ENCODE measurements around the gene SFXN4. TPM values are rescaled to one million over a fixed set of nuclear protein-coding genes. Genes with fewer than 3 reads are reported as not detected.

SFXN4 gene
- total and polyA plus RNA-seq, 2 of the 13 experiments (the other 11 are each of a cell fraction or from before 2014, with no cell fraction given): 47.7 to 64.9 TPM

DNA sequence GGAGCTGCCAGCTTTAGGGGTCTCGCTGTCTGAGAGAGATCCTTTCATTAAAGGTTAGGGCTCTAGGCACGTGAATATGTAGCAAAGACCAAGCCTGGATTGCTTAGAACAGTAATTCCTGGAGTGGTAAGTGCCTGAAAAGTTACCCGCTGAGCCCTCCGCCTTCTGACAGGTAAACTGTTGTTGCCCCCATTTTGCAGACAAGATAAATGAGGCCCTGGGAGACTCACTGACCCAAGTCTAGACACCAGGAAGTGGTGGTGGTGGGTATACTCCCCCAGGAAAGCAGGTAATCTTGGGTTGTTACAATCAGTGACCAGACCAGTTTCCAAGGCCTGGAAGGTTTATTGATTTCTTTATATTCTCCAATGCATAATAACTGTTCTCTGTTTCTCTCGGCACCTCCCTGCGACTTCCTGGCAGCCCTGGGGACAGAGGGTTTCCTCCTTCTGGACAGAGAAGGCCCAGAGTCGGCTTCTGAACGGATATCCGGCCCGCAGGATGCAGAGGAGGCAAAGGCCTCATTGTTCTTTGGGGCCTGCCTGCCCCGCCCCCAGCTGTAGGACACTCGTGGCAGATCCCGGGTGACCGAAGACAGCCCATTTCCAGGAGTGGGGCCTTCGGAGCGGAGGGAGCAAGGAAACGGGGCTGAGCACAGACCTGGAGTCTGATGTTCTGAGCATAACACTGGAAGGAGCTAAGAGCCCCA, 40.5 kb upstream of the SFXN4 start (continued):
- TF ChIP-seq GATAD2A (CRISPR knock-in tag; IDR thresholded peaks at IDR 0.05): peak; percentile 88
- TF ChIP-seq, protein P1, sequence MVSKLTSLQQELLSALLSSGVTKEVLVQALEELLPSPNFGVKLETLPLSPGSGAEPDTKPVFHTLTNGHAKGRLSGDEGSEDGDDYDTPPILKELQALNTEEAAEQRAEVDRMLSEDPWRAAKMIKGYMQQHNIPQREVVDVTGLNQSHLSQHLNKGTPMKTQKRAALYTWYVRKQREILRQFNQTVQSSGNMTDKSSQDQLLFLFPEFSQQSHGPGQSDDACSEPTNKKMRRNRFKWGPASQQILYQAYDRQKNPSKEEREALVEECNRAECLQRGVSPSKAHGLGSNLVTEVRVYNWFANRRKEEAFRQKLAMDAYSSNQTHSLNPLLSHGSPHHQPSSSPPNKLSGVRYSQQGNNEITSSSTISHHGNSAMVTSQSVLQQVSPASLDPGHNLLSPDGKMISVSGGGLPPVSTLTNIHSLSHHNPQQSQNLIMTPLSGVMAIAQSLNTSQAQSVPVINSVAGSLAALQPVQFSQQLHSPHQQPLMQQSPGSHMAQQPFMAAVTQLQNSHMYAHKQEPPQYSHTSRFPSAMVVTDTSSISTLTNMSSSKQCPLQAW (CRISPR knock-in tag; IDR thresholded peaks at IDR 0.05): peak; percentile 41; the same call in 1 of the 2 replicates
- TF ChIP-seq, protein P2, sequence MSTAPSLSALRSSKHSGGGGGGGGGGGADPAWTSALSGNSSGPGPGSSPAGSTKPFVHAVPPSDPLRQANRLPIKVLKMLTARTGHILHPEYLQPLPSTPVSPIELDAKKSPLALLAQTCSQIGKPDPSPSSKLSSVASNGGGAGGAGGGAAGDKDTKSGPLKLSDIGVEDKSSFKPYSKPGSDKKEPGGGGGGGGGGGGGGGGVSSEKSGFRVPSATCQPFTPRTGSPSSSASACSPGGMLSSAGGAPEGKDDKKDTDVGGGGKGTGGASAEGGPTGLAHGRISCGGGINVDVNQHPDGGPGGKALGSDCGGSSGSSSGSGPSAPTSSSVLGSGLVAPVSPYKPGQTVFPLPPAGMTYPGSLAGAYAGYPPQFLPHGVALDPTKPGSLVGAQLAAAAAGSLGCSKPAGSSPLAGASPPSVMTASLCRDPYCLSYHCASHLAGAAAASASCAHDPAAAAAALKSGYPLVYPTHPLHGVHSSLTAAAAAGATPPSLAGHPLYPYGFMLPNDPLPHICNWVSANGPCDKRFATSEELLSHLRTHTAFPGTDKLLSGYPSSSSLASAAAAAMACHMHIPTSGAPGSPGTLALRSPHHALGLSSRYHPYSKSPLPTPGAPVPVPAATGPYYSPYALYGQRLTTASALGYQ (CRISPR knock-in tag; IDR thresholded peaks at IDR 0.05): 0 out of 2 replicates have a peak, but pooled peaks have one; percentile 22
- peak; percentile 78; the same call in 1 of the 2 replicates for TF ChIP-seq ADNP (CRISPR knock-in tag; IDR thresholded peaks at IDR 0.05)
- TF ChIP-seq ZNF225 (CRISPR knock-in tag; IDR thresholded peaks at IDR 0.05): no peak
- no peak for TF ChIP-seq MIER2 (CRISPR knock-in tag; IDR thresholded peaks at IDR 0.05)
- TF ChIP-seq RNF2 (conservative IDR thresholded peaks at IDR 0.05; ENCODE audit: low read depth): no peak
- TF ChIP-seq, protein P3, sequence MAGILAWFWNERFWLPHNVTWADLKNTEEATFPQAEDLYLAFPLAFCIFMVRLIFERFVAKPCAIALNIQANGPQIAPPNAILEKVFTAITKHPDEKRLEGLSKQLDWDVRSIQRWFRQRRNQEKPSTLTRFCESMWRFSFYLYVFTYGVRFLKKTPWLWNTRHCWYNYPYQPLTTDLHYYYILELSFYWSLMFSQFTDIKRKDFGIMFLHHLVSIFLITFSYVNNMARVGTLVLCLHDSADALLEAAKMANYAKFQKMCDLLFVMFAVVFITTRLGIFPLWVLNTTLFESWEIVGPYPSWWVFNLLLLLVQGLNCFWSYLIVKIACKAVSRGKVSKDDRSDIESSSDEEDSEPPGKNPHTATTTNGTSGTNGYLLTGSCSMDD (CRISPR knock-in tag; IDR thresholded peaks at IDR 0.05): no peak
- 0 out of 2 replicates have a peak, but pooled peaks have one; percentile 16 for TF ChIP-seq ZNF441 (CRISPR knock-in tag; IDR thresholded peaks at IDR 0.05; ENCODE audit: borderline replicate concordance)
- TF ChIP-seq, protein P4, sequence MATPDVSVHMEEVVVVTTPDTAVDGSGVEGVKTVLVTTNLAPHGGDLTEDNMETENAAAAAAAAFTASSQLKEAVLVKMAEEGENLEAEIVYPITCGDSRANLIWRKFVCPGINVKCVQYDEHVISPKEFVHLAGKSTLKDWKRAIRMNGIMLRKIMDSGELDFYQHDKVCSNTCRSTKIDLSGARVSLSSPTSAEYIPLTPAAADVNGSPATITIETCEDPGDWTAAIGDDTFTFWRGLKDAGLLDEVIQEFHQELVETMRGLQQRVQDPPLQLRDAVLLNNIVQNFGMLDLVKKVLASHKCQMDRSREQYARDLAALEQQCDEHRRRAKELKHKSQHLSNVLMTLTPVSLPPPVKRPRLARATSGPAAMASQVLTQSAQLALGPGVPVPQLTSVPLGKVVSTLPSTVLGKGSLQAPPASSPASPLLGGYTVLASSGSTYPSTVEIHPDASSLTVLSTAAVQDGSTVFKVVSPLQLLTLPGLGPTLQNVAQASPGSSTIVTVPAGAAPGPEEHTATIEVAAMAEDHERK (CRISPR knock-in tag; IDR thresholded peaks at IDR 0.05; ENCODE audit: low read depth): no peak
- no peak for TF ChIP-seq IRX3 (CRISPR knock-in tag; IDR thresholded peaks at IDR 0.05; ENCODE audit: borderline replicate concordance, low read depth)
- TF ChIP-seq ZFP41 (CRISPR knock-in tag; IDR thresholded peaks at IDR 0.05; ENCODE audit: borderline replicate concordance): no peak
- no peak for TF ChIP-seq ZBTB1 (CRISPR knock-in tag; IDR thresholded peaks at IDR 0.05; ENCODE audit: borderline replicate concordance)
- peak; percentile 34; the same call in 1 of the 2 replicates for TF ChIP-seq RXRB (CRISPR knock-in tag; IDR thresholded peaks at IDR 0.05; ENCODE audit: borderline replicate concordance)
- no peak for TF ChIP-seq SMARCC2 (IDR thresholded peaks at IDR 0.05)
- peak; percentile 91 for TF ChIP-seq KDM1A (CRISPR knock-in tag; IDR thresholded peaks at IDR 0.05)
- no peak for TF ChIP-seq CREB1 (IDR thresholded peaks at IDR 0.05)
- TF ChIP-seq CREB1 (CRISPR knock-in tag; IDR thresholded peaks at IDR 0.05): no peak
- TF ChIP-seq ZZZ3 (CRISPR knock-in tag; IDR thresholded peaks at IDR 0.05; ENCODE audit: borderline replicate concordance): no peak; the same call in 1 of the 2 replicates
- TF ChIP-seq ZNF20 (CRISPR knock-in tag; IDR thresholded peaks at IDR 0.05): peak; percentile 30; the same call in 1 of the 2 replicates
- no peak for TF ChIP-seq ZNF672 (CRISPR knock-in tag; IDR thresholded peaks at IDR 0.05)
- no peak for TF ChIP-seq NFIB (CRISPR knock-in tag; IDR thresholded peaks at IDR 0.05; ENCODE audit: borderline replicate concordance)
- no peak for TF ChIP-seq RFX3 (CRISPR knock-in tag; IDR thresholded peaks at IDR 0.05)
- TF ChIP-seq ZNF674 (CRISPR knock-in tag; IDR thresholded peaks at IDR 0.05; ENCODE audit: low read depth): 0 out of 2 replicates have a peak, but pooled peaks have one; percentile 47
- TF ChIP-seq ZNF549 (CRISPR knock-in tag; IDR thresholded peaks at IDR 0.05): no peak
- peak; percentile 38; the same call in 1 of the 2 replicates for TF ChIP-seq ZNF143 (CRISPR knock-in tag; IDR thresholded peaks at IDR 0.05)
